Measurements from ENCODE around the gene MYO1G. TPM values are rescaled to one million over a fixed set of nuclear protein-coding genes. Genes with fewer than 3 reads are reported as not detected.
A peak's percentile ranks its signal among the peaks of the same experiment; 100 is the strongest.

Gene MYO1G
- total and polyA plus RNA-seq, 9 of the 15 experiments (the other 6 are each of a cell fraction or from before 2014, with no cell fraction given) = 0.03 to 0.62 (median 0.13) TPM; not detected in 1

DNA sequence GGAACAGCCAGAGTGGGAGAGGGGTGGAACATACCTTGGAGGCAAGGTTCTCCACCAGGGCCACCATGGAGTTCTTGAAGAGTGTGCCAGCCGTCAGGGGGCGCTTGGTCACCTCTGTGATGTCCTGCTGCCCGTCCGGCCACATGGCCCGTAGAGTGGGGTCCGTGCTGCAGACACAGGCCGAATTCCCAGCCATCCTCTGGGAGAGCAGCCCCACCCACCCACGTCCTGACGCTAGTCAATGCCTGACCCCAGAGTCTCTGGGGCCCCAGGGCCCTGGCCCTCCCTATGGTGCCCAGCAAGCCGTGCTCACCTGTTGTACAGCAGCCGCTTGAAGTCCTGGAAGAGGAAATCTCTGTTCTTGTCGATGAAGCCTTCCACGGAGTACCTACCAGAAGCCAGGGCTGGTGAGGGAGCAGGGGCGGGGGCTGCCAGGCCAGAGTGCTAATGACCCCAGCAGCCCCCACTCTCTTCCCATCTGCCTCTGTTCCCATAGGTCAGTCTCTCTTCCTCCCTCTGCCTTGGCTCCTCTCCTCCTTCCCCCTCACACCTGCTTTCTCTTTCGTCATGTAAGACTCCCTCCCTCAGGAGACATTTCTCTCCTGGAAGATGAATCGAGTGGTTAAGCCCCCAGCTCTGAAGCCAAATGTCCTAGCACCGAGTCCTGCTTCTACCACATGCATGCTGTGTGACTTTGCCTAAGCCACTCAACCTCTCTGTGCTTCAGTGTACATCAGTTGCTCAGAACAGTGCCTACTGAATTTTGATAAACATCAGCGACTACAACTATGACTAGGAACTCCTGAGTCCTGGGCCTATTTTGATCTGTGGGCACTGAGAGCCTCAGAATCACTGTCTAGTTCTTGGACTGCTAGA lies 11.0 kb downstream of the MYO1G start:
- no peaks in the 10 kb centered on the region for H4K20me1 ChIP-seq (replicated peaks; ENCODE audit: control insufficient read depth, insufficient read depth, low read length)
- H3K4me2 ChIP-seq (ENCODE audit: insufficient read depth, low read length) = no peak overlapping the region
- no peak for TF ChIP-seq HCFC1 (IDR thresholded peaks at IDR 0.05; ENCODE audit: low read depth, low read length)
- TF ChIP-seq, protein P1, sequence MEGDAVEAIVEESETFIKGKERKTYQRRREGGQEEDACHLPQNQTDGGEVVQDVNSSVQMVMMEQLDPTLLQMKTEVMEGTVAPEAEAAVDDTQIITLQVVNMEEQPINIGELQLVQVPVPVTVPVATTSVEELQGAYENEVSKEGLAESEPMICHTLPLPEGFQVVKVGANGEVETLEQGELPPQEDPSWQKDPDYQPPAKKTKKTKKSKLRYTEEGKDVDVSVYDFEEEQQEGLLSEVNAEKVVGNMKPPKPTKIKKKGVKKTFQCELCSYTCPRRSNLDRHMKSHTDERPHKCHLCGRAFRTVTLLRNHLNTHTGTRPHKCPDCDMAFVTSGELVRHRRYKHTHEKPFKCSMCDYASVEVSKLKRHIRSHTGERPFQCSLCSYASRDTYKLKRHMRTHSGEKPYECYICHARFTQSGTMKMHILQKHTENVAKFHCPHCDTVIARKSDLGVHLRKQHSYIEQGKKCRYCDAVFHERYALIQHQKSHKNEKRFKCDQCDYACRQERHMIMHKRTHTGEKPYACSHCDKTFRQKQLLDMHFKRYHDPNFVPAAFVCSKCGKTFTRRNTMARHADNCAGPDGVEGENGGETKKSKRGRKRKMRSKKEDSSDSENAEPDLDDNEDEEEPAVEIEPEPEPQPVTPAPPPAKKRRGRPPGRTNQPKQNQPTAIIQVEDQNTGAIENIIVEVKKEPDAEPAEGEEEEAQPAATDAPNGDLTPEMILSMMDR (IDR thresholded peaks at IDR 0.05 in 2 of 3, conservative IDR thresholded peaks at IDR 0.05 in 1 of 3; ENCODE audit: insufficient read depth in 2 of 3, low read depth in 1 of 3, low read length in 3 of 3) = peak; percentile 66 to 72 (median 71)
- TF ChIP-seq RBM25 (IDR thresholded peaks at IDR 0.05; ENCODE audit: low read depth, low read length, severe bottlenecking) = peak; percentile 91
- peak; percentile 97; the same call in 1 of the 2 replicates for TF ChIP-seq PTBP1 (IDR thresholded peaks at IDR 0.05; ENCODE audit: low read depth, low read length)
- no peak for TF ChIP-seq CBFA2T3 (IDR thresholded peaks at IDR 0.05)
- no peak for TF ChIP-seq PATZ1 (CRISPR knock-in tag; IDR thresholded peaks at IDR 0.05; ENCODE audit: borderline replicate concordance)
- TF ChIP-seq, protein P2, sequence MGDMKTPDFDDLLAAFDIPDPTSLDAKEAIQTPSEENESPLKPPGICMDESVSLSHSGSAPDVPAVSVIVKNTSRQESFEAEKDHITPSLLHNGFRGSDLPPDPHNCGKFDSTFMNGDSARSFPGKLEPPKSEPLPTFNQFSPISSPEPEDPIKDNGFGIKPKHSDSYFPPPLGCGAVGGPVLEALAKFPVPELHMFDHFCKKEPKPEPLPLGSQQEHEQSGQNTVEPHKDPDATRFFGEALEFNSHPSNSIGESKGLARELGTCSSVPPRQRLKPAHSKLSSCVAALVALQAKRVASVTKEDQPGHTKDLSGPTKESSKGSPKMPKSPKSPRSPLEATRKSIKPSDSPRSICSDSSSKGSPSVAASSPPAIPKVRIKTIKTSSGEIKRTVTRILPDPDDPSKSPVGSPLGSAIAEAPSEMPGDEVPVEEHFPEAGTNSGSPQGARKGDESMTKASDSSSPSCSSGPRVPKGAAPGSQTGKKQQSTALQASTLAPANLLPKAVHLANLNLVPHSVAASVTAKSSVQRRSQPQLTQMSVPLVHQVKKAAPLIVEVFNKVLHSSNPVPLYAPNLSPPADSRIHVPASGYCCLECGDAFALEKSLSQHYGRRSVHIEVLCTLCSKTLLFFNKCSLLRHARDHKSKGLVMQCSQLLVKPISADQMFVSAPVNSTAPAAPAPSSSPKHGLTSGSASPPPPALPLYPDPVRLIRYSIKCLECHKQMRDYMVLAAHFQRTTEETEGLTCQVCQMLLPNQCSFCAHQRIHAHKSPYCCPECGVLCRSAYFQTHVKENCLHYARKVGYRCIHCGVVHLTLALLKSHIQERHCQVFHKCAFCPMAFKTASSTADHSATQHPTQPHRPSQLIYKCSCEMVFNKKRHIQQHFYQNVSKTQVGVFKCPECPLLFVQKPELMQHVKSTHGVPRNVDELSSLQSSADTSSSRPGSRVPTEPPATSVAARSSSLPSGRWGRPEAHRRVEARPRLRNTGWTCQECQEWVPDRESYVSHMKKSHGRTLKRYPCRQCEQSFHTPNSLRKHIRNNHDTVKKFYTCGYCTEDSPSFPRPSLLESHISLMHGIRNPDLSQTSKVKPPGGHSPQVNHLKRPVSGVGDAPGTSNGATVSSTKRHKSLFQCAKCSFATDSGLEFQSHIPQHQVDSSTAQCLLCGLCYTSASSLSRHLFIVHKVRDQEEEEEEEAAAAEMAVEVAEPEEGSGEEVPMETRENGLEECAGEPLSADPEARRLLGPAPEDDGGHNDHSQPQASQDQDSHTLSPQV (IDR thresholded peaks at IDR 0.05) = peak; percentile 55; the same call in 1 of the 2 replicates

More for the DNA sequence above, 11.0 kb downstream of the MYO1G start:
- Histone ChIP-seq H3K9me1 (ENCODE audit: control insufficient read depth, insufficient read depth, low read length) (peaks cover 5% of the 10 kb centered on the region), H3K36me3 (ENCODE audit: control insufficient read depth, insufficient read depth, low read length) (no peaks in the 10 kb centered on the region), H2AFZ (ENCODE audit: low read depth, low read length) (peak overlapping the region; percentile 75), H3K27me3 (ENCODE audit: control insufficient read depth in 2 of 2, insufficient read depth in 2 of 2, low read length in 2 of 2) (no peaks in the 10 kb centered on the region), H3K9ac (ENCODE audit: insufficient read depth in 1 of 2, low read depth in 2 of 2, low read length in 2 of 2) (peak overlapping the region in 1 of 2 experiments; percentile 61; a peak in 2 of 4 replicates), H3K4me3 (no peak overlapping the region), H3K9me3 (replicated peaks; ENCODE audit: control insufficient read depth, insufficient read depth, low read depth, low read length) (no peaks in the 10 kb centered on the region), H3K79me2 (ENCODE audit: control insufficient read depth, insufficient read depth, low read length) (no peaks in the 10 kb centered on the region), H3K27ac (ENCODE audit: extremely low read depth, low read depth, low read length) (no peak overlapping the region), H3K4me1 (replicated peaks in 1 of 2; ENCODE audit: control insufficient read depth in 2 of 2, insufficient read depth in 2 of 2, low read length in 2 of 2) (peaks cover 0 to 45% of the 10 kb centered on the region in 2 experiments; a peak in 3 of 5 replicates)
- peak; percentile 76 for ATAC-seq
- in situ Hi-C loops (cut with MboI) (loop anchor here (5.0 kb wide), 1 partner anchor 169 kb away; no protein-coding TSS in a partner anchor), intact Hi-C loops (cut with micrococcal nuclease) (loop anchor here (5.0 kb wide), 1 partner anchor 381 kb away; no protein-coding TSS in a partner anchor)
- WGBS (ENCODE audit: insufficient coverage, low coverage, missing lambda C conversion rate) = 33% methylated on average over 18 of the region's 18 CpGs
- no TSS peak for BruUV-seq (replicated peaks)
- DNase-seq (ENCODE audit: extremely low read depth in 1 of 4, low spot score in 3 of 4) = peak; percentile 61 to 66 (median 63)
- ChIA-PET CTCF (ENCODE audit: low intra/inter-chr PET ratio) (interaction anchor here (0.8 to 1.3 kb wide), 2 partner anchors 165 to 168 kb away, joined by 3 to 7 read pairs; no protein-coding TSS in a partner anchor), POLR2A (no interaction called here)
- peak; percentile 67 for FAIRE-seq
